MM.1S (cell line): Measurements from ENCODE around the gene B4GALT6.

Experiments
- EZH2 ChIP-seq: fragments of 300-600 bp; sonication (generic); optimal IDR thresholded peaks from 2 replicates; pipeline ENCODE3; 2017; ENCODE audit warnings: low read depth, mild to moderate bottlenecking, antibody characterized with exemption, low read length, mixed read lengths
- EZH2phosphoT487 ChIP-seq: fragments of 300-600 bp; sonication (generic); IDR thresholded peaks from 2 replicates; pipeline ENCODE4 v1.6.1; 2018; ENCODE audit warnings: antibody characterized with exemption, low read length
- TF ChIP-seq, protein P1 (sequence below): fragments of 300-600 bp; sonication (generic); IDR thresholded peaks from 2 replicates; pipeline ENCODE4 v1.5.1; 2016; ENCODE audit warnings: antibody characterized with exemption, low read length, mixed read lengths

DNA sequence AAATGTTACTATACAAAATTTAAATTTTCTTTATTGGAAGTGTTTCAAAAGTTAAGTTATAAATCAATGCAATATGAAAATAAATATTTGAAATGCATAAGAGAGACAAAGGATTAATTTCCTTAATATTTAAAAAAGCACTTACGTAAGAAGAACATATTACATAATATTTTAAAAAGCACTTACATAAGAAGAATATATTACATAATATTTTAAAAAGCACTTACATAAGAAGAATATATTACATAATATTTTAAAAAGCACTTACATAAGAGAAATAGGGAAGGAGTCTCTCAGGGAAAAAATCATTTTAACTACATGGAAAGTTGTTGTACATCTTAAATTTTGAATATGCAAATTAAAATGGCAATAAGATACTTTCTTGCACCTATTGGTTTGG is 17.4 kb upstream of the B4GALT6 start:
- TF ChIP-seq, protein P1, sequence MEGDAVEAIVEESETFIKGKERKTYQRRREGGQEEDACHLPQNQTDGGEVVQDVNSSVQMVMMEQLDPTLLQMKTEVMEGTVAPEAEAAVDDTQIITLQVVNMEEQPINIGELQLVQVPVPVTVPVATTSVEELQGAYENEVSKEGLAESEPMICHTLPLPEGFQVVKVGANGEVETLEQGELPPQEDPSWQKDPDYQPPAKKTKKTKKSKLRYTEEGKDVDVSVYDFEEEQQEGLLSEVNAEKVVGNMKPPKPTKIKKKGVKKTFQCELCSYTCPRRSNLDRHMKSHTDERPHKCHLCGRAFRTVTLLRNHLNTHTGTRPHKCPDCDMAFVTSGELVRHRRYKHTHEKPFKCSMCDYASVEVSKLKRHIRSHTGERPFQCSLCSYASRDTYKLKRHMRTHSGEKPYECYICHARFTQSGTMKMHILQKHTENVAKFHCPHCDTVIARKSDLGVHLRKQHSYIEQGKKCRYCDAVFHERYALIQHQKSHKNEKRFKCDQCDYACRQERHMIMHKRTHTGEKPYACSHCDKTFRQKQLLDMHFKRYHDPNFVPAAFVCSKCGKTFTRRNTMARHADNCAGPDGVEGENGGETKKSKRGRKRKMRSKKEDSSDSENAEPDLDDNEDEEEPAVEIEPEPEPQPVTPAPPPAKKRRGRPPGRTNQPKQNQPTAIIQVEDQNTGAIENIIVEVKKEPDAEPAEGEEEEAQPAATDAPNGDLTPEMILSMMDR: no peak
- TF ChIP-seq EZH2phosphoT487 (no peak), EZH2 (no peak)
